Erythroblast (primary cell): ENCODE data around the gene KMT2A.

Source experiments
- DNase-seq, 2 experiments: peaks; one replicate each; lab custom pipeline; 2025; lab: John Stamatoyannopoulos, UW
- GATA1 ChIP-seq: IDR thresholded peaks from 2 replicates; pipeline ENCODE4 v1.6.1; 2011; ENCODE audit warnings: low read depth, mild to moderate bottlenecking, control low read depth, low read length, moderate library complexity
- POLR2A ChIP-seq: IDR thresholded peaks from 2 replicates; pipeline ENCODE4 v1.6.1; 2011; ENCODE audit warnings: mild to moderate bottlenecking, low read length

KMT2A gene

DNA sequence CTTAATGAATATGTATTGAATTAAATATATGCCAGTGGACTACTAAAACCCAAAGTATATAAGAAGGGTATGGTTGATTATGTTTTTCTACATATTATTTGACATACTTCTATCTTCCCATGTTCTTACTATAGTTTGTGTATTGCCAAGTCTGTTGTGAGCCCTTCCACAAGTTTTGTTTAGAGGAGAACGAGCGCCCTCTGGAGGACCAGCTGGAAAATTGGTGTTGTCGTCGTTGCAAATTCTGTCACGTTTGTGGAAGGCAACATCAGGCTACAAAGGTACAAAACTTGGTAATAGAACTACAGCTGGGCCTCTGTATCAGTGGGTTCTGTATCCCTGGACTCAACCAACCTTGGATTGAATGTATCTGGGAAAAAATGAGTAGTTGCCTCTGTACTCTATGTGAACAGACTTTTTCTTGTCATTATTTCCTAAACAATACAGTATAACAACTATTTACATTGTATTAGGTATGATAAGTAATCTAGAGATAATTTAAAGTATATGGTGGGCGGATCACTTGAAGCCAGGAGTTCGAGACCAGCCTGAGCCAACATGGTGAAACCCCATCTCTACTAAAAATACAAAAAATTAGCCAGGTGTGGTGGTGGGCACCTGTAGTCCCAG is 52.3 kb downstream of the KMT2A start:
- peak; percentile 83 to 91 for DNase-seq

DNA sequence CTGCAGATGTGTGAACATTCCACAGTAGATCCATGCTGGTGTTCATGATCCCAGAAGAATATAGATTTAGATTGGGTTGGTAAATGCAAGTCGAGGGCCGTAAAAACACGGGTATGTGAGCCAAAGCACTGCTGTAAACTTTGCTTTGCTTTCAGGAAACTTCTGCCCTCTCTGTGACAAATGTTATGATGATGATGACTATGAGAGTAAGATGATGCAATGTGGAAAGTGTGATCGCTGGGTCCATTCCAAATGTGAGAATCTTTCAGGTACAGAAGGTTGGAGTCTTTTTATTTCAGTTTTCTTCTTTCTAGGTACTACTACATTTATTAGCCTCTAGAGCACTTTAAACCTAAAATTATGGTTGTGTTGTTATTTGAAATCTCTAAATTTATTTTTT is 54.7 kb downstream of the KMT2A start:
- no peak for DNase-seq
- no peak for TF ChIP-seq POLR2A
- TF ChIP-seq GATA1: no peak

More for the DNA sequence above, 52.3 kb downstream of the KMT2A start:
- TF ChIP-seq POLR2A: no peak
- no peak for TF ChIP-seq GATA1

DNA sequence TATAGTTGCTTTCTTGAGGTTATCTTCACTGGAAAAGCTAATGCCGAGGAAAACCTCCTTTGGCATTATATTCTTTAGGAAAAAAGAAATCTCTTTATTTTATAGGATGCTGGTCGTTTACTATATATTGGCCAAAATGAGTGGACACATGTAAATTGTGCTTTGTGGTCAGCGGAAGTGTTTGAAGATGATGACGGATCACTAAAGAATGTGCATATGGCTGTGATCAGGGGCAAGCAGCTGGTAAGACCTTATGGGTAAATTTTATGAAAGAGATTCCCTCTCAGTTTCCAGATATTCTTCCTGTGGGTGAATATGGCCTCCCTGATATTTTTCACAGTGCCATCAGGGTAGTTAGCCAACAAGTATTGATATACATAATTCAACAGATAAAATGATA is 61.5 kb downstream of the KMT2A start:
- no peak for DNase-seq

DNA sequence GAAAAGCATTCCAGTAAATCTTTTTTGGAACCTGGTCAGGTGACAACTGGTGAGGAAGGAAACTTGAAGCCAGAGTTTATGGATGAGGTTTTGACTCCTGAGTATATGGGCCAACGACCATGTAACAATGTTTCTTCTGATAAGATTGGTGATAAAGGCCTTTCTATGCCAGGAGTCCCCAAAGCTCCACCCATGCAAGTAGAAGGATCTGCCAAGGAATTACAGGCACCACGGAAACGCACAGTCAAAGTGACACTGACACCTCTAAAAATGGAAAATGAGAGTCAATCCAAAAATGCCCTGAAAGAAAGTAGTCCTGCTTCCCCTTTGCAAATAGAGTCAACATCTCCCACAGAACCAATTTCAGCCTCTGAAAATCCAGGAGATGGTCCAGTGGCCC is 66.9 kb downstream of the KMT2A start:
- no peak for TF ChIP-seq GATA1
- TF ChIP-seq POLR2A: no peak
- no peak for DNase-seq

More for the DNA sequence above, 61.5 kb downstream of the KMT2A start:
- TF ChIP-seq GATA1 (no peak), POLR2A (no peak)

DNA sequence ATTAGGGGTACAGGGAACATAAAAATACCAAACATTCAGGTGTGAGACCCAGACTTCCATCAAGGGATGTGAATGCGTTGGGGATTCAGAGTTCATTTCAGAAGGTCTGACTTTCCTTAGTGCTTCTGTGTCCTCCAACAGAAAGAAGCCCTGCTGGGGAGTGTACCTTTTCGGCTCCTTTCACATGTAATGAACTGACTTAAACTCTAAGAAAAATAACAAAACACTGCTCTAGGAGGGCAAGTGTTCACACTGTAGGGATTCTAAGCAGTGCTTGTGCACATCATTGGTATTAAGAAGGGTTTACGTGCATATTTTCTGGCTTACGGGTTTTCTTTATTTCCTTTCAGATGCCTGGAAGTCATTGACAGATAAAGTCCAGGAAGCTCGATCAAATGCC is 75.3 kb downstream of the KMT2A start:
- no peak for TF ChIP-seq GATA1
- TF ChIP-seq POLR2A: no peak
- no peak for DNase-seq

DNA sequence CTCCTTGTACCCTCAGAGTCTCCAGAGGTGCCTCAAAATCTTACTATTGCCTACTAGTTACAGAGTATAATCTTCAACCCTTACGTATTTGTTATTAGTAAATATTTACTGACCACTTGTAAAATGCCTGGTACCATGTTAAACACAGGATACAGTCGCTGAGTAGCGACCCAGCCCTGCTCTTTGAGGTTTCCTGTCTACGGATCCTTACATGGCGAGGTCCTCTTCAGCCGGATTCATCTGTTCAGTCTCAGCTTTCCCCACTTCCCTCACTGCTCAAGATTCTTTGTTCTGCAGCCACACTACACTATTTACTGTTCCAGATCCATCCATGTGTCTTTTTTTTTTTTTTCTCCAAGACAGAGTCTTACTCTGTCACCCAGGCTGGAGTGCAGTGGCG is 77.8 kb downstream of the KMT2A start:
- TF ChIP-seq POLR2A (no peak), GATA1 (no peak)
- no peak for DNase-seq

DNA sequence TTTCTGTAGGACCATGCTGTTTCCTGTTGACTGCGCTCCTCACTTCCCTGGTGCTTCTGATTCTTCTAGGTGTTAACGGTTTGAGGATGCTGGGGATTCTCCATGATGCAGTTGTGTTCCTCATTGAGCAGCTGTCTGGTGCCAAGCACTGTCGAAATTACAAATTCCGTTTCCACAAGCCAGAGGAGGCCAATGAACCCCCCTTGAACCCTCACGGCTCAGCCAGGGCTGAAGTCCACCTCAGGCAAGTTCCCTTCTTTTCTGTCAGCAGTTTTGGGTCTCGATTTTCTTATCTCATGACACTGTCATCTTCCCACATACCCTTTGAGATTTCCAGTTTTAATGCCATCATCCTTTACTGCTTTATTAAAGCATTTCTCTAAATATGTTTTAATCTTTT is 83.3 kb downstream of the KMT2A start:
- no peak for DNase-seq
- TF ChIP-seq POLR2A: no peak
- TF ChIP-seq GATA1: no peak

DNA sequence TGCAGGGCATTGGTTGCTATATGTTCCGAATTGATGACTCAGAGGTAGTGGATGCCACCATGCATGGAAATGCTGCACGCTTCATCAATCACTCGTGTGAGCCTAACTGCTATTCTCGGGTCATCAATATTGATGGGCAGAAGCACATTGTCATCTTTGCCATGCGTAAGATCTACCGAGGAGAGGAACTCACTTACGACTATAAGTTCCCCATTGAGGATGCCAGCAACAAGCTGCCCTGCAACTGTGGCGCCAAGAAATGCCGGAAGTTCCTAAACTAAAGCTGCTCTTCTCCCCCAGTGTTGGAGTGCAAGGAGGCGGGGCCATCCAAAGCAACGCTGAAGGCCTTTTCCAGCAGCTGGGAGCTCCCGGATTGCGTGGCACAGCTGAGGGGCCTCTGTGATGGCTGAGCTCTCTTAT is 85.6 kb downstream of the KMT2A start:
- TF ChIP-seq POLR2A: no peak
- no peak for TF ChIP-seq GATA1
- DNase-seq: no peak

DNA sequence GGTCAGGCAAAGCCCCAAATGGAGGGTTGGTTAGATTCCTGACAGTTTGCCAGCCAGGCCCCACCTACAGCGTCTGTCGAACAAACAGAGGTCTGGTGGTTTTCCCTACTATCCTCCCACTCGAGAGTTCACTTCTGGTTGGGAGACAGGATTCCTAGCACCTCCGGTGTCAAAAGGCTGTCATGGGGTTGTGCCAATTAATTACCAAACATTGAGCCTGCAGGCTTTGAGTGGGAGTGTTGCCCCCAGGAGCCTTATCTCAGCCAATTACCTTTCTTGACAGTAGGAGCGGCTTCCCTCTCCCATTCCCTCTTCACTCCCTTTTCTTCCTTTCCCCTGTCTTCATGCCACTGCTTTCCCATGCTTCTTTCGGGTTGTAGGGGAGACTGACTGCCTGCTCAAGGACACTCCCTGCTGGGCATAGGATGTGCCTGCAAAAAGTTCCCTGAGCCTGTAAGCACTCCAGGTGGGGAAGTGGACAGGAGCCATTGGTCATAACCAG is 86.3 kb downstream of the KMT2A start:
- TF ChIP-seq GATA1: no peak
- no peak for TF ChIP-seq POLR2A
- DNase-seq: peak in 1 of 2 experiments; percentile 23

DNA sequence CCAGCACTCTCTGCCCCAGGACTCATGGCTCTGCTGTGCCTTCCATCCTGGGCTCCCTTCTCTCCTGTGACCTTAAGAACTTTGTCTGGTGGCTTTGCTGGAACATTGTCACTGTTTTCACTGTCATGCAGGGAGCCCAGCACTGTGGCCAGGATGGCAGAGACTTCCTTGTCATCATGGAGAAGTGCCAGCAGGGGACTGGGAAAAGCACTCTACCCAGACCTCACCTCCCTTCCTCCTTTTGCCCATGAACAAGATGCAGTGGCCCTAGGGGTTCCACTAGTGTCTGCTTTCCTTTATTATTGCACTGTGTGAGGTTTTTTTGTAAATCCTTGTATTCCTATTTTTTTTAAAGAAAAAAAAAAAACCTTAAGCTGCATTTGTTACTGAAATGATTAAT is 88.1 kb downstream of the KMT2A start:
- no peak for TF ChIP-seq POLR2A
- TF ChIP-seq GATA1: no peak
- DNase-seq: no peak

DNA sequence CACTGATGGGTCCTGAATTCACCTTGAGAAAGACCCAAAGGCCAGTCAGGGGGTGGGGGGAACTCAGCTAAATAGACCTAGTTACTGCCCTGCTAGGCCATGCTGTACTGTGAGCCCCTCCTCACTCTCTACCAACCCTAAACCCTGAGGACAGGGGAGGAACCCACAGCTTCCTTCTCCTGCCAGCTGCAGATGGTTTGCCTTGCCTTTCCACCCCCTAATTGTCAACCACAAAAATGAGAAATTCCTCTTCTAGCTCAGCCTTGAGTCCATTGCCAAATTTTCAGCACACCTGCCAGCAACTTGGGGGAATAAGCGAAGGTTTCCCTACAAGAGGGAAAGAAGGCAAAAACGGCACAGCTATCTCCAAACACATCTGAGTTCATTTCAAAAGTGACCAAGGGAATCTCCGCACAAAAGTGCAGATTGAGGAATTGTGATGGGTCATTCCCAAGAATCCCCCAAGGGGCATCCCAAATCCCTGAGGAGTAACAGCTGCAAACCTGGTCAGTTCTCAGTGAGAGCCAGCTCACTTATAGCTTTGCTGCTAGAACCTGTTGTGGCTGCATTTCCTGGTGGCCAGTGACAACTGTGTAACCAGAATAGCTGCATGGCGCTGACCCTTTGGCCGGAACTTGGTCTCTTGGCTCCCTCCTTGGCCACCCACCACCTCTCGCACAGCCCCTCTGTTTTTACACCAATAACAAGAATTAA is 88.6 kb downstream of the KMT2A start:
- no peak for TF ChIP-seq POLR2A
- no peak for TF ChIP-seq GATA1
- no peak for DNase-seq

DNA sequence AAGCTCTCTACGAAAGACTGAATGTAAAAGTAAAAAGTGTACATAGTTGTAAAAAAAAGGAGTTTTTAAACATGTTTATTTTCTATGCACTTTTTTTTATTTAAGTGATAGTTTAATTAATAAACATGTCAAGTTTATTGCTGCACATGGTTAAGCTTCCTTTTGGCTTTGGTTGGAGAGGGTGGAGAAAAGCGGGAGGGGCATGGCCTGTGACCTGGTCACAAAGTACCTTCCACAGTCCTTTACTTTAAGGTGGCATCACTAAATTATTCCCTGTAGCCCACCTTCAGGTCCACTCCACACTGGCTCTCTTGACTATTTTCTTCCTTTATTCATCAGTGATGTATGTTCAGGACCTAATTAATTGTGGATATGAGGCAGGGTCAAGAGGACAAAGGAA is 90.4 kb downstream of the KMT2A start:
- no peak for DNase-seq
- TF ChIP-seq GATA1: no peak
- no peak for TF ChIP-seq POLR2A

DNA sequence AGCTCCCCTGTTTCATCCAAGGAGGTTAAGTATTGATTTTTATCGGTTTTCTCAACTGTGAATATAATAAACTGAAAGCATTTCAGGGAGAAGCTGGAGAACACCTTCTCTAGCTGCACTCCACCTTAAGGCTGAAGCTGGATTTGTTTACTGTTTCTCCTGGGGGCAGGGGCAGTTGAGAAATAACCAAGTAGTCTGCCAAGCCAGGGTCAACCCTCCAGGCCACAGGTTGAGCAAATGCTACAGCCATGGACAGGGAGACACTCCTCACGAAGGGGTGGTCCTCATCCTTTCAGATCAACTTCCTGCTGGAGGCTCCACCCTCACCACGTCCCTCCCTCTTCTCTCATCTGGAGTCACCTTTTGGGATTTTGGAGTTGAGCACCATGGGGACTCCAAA is 90.8 kb downstream of the KMT2A start, which contains the start of gene TTC36:
TSS of gene TTC36 (plus strand) at position 366 of the 400 bp plus-strand sequence. CDS start at position 387, 21 bp downstream.
- TF ChIP-seq GATA1: no peak
- no peak for TF ChIP-seq POLR2A
- DNase-seq: no peak

DNA sequence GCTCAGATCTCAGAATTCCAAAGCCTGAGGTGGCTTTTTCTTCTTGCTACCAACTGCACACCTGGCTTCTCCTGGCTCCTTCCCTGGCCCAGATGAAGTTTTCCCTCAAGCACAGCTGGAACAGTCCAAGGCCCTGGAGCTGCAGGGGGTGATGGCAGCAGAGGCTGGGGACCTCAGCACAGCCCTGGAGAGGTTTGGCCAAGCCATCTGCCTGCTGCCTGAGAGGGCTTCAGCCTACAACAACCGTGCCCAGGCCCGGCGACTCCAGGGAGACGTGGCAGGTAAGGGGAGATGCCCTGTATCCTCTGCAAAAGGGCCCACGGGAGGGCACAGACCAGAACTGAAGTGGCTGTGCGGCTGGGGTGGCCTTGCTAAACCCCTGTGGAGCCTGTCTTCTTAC is 92.2 kb downstream of the KMT2A start:
- no peak for DNase-seq
- TF ChIP-seq GATA1: no peak
- no peak for TF ChIP-seq POLR2A
